GM06990 (cell line): ENCODE measurements around the gene TM4SF1.

Experiments
- DNase-seq: peaks from one replicate; pipeline ENCODE4 v3.0.0-alpha.2; 2011; ENCODE audit not compliant: insufficient read length; ENCODE audit errors: extremely low read depth
- H3K27me3 ChIP-seq: replicated peaks from 2 replicates; pipeline ENCODE4 v1.6.0; 2011; ENCODE audit warnings: low read length; ENCODE audit not compliant: control insufficient read depth, insufficient read depth
- H3K36me3 ChIP-seq: 2 replicates; pipeline ENCODE4 v1.5.1; 2011; ENCODE audit warnings: low read length; ENCODE audit not compliant: control insufficient read depth, insufficient read depth
- H3K4me3 ChIP-seq: replicated peaks from 2 replicates; pipeline ENCODE4 v1.5.1; 2011; ENCODE audit warnings: low read depth, mild to moderate bottlenecking, control low read depth, low read length
- TF ChIP-seq, protein P1 (sequence below): IDR thresholded peaks from 2 replicates; pipeline ENCODE4 v1.5.1; 2011; ENCODE audit warnings: low read length, control low read depth, mild to moderate bottlenecking, inconsistent platforms; ENCODE audit not compliant: insufficient read depth, poor library complexity, severe bottlenecking

Gene TM4SF1

DNA sequence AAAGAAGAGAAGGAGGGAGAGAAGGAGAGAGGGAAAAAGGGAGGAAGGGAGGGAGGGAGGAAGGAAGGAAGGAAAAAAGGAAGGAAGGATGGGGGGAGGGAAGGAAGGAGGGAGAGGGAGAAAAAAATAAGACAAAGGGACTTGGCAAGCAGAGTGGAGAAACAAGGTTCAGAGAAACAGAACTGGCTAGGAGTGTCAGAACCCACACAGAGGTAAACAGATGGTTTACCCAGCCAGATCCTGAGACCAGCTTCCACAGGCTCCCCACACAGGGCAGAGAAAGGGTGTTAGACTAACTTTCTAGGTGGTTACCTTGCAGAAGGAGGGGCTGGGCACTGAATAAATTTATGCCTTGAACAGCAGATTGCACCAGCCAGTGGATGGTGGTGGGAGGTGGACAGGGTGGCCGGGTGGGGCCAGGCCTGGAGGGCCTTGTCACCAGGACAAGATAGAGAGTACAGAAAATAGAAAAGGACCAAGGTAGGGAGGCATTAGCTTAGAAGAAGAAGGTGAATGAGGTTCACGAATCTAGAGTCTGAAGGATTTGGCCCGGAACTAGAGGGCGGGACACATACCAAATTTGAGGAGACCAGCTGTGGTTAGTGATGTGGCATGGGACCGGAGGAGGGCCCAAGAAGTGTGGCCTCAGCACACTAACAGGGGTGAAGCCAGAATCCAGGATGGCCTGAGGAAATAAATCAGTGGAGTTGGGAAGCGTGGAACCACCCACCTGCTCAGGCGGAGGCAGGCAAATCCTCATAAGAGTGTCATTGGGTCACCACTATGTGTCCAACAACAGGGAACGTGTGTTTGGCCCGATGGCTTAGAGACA, 1.2 kb upstream of the TM4SF1 start:
- TF ChIP-seq, protein P1, sequence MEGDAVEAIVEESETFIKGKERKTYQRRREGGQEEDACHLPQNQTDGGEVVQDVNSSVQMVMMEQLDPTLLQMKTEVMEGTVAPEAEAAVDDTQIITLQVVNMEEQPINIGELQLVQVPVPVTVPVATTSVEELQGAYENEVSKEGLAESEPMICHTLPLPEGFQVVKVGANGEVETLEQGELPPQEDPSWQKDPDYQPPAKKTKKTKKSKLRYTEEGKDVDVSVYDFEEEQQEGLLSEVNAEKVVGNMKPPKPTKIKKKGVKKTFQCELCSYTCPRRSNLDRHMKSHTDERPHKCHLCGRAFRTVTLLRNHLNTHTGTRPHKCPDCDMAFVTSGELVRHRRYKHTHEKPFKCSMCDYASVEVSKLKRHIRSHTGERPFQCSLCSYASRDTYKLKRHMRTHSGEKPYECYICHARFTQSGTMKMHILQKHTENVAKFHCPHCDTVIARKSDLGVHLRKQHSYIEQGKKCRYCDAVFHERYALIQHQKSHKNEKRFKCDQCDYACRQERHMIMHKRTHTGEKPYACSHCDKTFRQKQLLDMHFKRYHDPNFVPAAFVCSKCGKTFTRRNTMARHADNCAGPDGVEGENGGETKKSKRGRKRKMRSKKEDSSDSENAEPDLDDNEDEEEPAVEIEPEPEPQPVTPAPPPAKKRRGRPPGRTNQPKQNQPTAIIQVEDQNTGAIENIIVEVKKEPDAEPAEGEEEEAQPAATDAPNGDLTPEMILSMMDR = no peak
- Histone ChIP-seq H3K27me3 (no peaks in the 10 kb centered on the region), H3K36me3 (no peaks in the 10 kb centered on the region), H3K4me3 (no peak overlapping the region)
- DNase-seq = no peak

DNA sequence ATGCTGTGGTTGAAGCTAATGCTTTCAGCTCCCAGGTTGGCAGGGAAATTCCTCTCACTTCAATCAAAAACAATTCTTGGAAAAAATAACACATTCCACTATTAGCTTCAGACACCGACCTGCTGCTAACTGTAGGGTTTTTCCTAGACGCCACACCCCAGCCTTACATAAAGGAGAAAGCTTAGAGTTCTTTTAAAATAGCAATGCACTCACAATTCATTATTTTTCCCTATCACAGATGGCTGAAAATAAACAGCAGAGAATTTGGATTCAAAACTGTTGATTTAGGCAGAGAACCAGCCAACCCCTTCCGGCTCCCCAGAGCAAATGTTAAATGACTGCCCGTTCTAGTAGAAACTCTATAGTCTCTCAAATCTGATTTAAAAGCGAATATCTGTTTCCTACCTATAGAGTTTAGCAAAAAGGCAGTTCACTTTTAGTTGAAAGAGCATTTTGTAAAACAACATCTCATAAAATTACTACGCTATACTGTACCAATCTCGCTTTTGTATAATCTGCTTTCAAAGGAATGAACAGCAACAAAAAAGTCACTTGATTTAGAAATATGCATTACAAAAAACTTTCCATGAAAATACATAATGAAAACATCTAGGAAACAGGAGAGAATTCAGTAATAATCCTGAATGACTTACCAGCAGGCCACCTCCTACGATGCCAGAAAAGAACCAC, 586 bp downstream of the TM4SF1 start:
- no peaks in the 10 kb centered on the region for H3K36me3 ChIP-seq
- DNase-seq = no peak
- TF ChIP-seq, protein P1 = no peak
- no peak overlapping the region for H3K4me3 ChIP-seq
- H3K27me3 ChIP-seq = no peaks in the 10 kb centered on the region

DNA sequence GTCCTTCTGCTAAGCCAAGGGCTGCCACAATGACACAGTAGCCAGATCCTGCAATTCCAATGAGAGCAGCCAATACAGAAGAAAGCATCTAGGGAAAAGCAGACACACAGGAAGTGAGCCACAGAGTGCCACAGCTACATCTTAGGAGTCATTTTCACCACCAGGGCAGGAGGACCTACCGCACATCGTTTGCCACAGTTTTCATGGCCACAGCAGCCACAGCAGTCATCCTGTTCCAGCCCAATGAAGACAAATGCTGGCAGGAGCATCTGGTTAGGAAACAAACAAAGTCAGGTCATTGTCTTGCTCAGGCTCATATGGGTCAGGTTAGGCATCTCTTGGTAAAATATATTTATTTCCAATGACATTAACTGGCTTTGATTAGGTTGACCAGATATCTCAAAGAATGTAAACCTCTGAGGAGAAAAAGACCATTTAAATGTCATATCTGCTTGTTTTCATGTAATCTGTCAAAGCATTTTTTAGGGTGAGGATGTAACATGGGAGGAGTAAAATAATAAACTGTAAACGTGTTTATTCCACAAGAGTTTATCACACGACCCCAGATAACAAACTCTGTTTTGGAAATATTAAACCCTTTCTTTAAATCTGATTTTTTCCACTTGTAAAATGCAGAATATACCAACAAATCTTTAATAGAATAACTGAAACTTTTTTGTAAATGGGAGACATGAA, 1.8 kb downstream of the TM4SF1 start:
- DNase-seq = no peak

DNA sequence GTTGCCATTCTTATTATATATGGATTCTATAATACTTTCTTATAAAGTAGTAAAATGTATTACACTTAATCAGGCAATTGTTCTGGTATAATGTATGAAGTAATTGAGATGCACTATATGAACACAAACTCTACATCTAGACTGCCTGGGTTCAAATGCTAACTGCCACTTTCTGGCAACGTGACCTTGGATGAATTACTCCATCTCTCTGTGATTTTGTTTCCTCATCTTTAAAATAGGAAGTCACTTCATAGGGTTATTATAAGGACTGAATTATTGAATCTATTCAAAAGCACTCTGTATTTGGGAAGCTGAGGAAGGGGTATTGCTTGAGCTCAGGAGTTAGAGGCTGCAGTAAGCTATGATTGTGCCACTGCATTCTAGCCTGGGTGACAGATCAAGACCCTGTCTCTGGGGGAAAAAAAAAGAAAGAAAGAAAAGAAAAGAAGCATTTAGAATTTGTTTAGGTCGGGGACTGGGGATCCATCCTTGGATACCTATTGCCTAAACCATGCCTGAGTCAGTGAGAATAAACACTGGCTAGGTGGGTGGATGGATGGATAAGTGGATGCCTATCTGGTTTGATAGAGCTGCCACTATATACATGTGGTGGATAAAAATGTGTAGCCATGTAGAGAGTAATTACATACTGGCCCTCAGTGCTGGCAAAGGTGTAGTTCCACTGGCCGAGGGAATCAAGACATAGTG, 2.5 kb downstream of the TM4SF1 start:
- no peak for DNase-seq
- Histone ChIP-seq H3K36me3 (no peaks in the 10 kb centered on the region), H3K4me3 (no peak overlapping the region), H3K27me3 (no peaks in the 10 kb centered on the region)
- TF ChIP-seq, protein P1 = no peak

More for the DNA sequence above, 1.8 kb downstream of the TM4SF1 start:
- TF ChIP-seq, protein P1 = no peak
- no peaks in the 10 kb centered on the region for H3K36me3 ChIP-seq
- H3K27me3 ChIP-seq = no peaks in the 10 kb centered on the region
- H3K4me3 ChIP-seq = no peak overlapping the region

DNA sequence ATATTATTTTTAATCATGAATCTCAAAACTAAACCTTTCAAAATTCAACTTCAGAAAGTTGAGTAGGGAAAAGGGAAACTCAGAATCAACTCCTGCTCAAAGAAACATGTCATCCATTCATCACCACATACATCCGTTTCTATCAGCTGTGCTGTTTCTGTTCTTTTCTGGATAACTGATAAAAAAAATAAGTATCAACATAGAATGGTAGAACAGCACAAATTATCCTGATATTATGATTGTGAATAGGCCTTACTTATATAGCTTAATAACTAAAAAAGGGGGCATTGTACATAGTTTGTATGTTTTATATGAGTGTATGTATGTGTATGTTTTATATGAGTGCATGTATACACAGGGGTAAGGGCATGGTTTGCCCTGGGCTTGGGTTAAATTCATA, 3.1 kb downstream of the TM4SF1 start:
- DNase-seq = no peak
- TF ChIP-seq, protein P1 = no peak
- no peaks in the 10 kb centered on the region for H3K36me3 ChIP-seq
- H3K27me3 ChIP-seq = no peaks in the 10 kb centered on the region
- no peak overlapping the region for H3K4me3 ChIP-seq
